Kidney (tissue), 14 donors: ENCODE data around the gene COL8A1. TPM values are rescaled to one million over a fixed set of nuclear protein-coding genes. Genes with fewer than 3 reads are reported as not detected.

ENCODE experiments used
- DNase-seq, 5 donors: peaks; one replicate each; pipeline ENCODE4 v3.0.0-alpha.2; 2013 to 2020
- FAIRE-seq: peaks from 2 replicates; lab custom pipeline; 2012; peaks lifted over from hg19 to GRCh38; lab: Jason Lieb, UNC
- H3K27ac ChIP-seq, 2 donors: one replicate each; pipeline ENCODE4 v1.7.0; 2013; ENCODE audit warnings: low read depth in 2 of 2, low read length in 2 of 2, inconsistent platforms in 1 of 2
- H3K27me3 ChIP-seq: one replicate; pipeline ENCODE4 v1.7.1; 2013; ENCODE audit warnings: low read length, inconsistent platforms; ENCODE audit not compliant: control insufficient read depth, insufficient read depth
- H3K36me3 ChIP-seq, 3 donors: one replicate each; pipeline versions ENCODE4 v1.7.0 to v1.7.1; 2013; ENCODE audit warnings: low read length in 3 of 3, control low read depth in 1 of 3, inconsistent platforms in 1 of 3; ENCODE audit not compliant: insufficient read depth in 3 of 3, control insufficient read depth in 2 of 3
- H3K4me1 ChIP-seq, 3 donors: one replicate each; pipeline versions ENCODE4 v1.7.0 to v1.7.1; 2013; ENCODE audit warnings: low read length in 3 of 3, inconsistent platforms in 1 of 3, low read depth in 1 of 3; ENCODE audit not compliant: control insufficient read depth in 2 of 3, insufficient read depth in 2 of 3
- H3K4me3 ChIP-seq, 3 donors: one replicate each; pipeline versions ENCODE4 v1.7.0 to v1.8.1; 2013; ENCODE audit warnings: low read length in 3 of 3, control low read depth in 1 of 3, inconsistent platforms in 1 of 3
- H3K9ac ChIP-seq, 3 donors: one replicate each; pipeline versions ENCODE4 v1.7.0 to v1.7.1; 2013; ENCODE audit warnings: low read length in 3 of 3, control low read depth in 1 of 3, inconsistent platforms in 1 of 3
- H3K9me3 ChIP-seq, 3 donors: one replicate each; pipeline versions ENCODE4 v1.7.0 to v1.7.1; 2013; ENCODE audit warnings: low read length in 3 of 3, control low read depth in 1 of 3, inconsistent platforms in 1 of 3; ENCODE audit not compliant: control insufficient read depth in 2 of 3, insufficient read depth in 1 of 3
- intact Hi-C: fragments of 100-400 bp; cut with DNase I; formaldehyde crosslinking; loops from one replicate; pipeline ENCODE4 v1.11.1; 2022
- polyA plus RNA-seq: library from polyadenylated mRNA; stranded (reverse); fragments of 350-450 nt; fragmentation: Illumina TruSeq; extraction: RNeasy Lipid Tissue Mini Kit (QIAGEN cat#74804); gene quantifications from one replicate; pipeline ENCODE4 v1.2.3, GENCODE V29; 2014; ENCODE audit warnings: low read depth, low replicate concordance; ENCODE audit not compliant: insufficient read depth
- total RNA-seq: library from RNA; stranded (reverse); fragmentation: NEBNext Ultra II Directional; extraction: Animal tissue kit (Norgen Biotek cat#: 25700); gene quantifications from one replicate; pipeline ENCODE4 v1.2.1, GENCODE V29; 2021
- TF ChIP-seq, protein P1 (sequence below): IDR thresholded peaks from 3 replicates; pipeline ENCODE4 v1.5.1; 2012; ENCODE audit warnings: mild to moderate bottlenecking, moderate library complexity, borderline replicate concordance; ENCODE audit not compliant: insufficient read depth; ENCODE audit errors: extremely low read depth
- donor health status: control.
- donor health status: control.
- donor health status: control.
- donor health status: control.
- donor health status: control.
- donor health status: DM: yes; HTN: yes; CAD: no.
- donor health status: Normal renal cell carcinoma (clear cell type).

COL8A1 gene
- total and polyA plus RNA-seq, 2 donors from 2014 or later, result 3.6 to 24.2 TPM

DNA sequence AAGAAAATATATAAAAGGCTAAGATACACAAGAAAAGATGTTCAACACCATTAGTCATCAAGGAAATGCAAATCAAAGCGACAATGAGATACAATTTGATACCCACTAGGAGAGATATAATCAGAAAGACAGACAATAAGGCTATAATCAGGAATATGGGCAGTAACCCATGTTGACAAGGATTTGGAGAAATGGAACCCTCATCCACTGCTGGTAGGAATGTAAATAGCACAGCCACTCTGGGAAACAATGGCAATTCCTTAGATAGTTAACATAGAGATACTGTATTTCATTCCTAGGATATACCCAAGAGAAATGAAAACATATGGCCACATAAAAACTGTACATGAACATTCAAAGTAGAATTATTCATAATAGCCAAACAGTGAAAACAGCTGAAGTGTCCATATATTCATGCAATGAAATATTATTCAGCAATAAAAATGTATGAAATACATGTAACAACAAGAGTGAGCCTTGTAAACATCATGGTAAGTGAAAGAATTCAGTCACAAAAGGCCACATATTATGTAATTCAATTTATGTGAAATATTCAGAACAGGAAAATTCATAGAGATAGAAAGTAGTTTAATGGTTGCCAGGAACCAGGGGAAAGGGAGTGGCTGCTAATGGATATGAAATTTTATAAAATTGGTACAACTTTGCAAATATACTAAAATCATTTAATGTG, 18.2 kb upstream of the COL8A1 start:
- DNase-seq (no peak), FAIRE-seq (no peak)
- Histone ChIP-seq H3K4me3 (no peak overlapping the region), H3K4me1 (no peaks in the 10 kb centered on the region), H3K36me3 (no peaks in the 10 kb centered on the region), H3K9me3 (no peaks in the 10 kb centered on the region), H3K27me3 (no peaks in the 10 kb centered on the region), H3K27ac (no peak overlapping the region), H3K9ac (no peak overlapping the region)
- TF ChIP-seq, protein P1, sequence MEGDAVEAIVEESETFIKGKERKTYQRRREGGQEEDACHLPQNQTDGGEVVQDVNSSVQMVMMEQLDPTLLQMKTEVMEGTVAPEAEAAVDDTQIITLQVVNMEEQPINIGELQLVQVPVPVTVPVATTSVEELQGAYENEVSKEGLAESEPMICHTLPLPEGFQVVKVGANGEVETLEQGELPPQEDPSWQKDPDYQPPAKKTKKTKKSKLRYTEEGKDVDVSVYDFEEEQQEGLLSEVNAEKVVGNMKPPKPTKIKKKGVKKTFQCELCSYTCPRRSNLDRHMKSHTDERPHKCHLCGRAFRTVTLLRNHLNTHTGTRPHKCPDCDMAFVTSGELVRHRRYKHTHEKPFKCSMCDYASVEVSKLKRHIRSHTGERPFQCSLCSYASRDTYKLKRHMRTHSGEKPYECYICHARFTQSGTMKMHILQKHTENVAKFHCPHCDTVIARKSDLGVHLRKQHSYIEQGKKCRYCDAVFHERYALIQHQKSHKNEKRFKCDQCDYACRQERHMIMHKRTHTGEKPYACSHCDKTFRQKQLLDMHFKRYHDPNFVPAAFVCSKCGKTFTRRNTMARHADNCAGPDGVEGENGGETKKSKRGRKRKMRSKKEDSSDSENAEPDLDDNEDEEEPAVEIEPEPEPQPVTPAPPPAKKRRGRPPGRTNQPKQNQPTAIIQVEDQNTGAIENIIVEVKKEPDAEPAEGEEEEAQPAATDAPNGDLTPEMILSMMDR, result no peak
- intact Hi-C loops, result no loop called here

DNA sequence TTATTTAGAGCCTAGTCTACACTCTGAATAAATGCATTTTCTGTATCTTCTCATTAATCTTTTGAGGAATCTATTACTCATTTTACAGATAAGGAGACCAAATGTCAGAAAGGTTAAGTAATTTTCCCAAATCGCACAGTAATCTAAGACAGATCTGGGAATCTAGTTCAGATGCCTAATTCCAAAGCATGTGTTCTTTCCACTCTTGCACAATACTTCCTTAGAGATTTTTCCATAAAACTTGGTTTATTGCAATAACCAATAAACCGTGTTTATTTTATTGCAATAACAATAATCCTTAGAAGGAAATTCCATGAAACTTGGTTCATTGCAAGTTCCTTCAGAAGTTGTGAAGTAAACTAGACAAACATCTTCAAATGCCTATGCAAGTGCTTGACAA, 17.4 kb upstream of the COL8A1 start:
- DNase-seq (no peak), FAIRE-seq (no peak)
- H3K4me3 ChIP-seq, result no peak overlapping the region
- H3K27me3 ChIP-seq, result no peaks in the 10 kb centered on the region
- intact Hi-C loops, result no loop called here
- no peak overlapping the region for H3K9ac ChIP-seq
- no peaks in the 10 kb centered on the region for H3K4me1 ChIP-seq
- H3K27ac ChIP-seq, result no peak overlapping the region
- H3K9me3 ChIP-seq, result no peaks in the 10 kb centered on the region
- H3K36me3 ChIP-seq, result no peaks in the 10 kb centered on the region
- TF ChIP-seq, protein P1, result no peak

DNA sequence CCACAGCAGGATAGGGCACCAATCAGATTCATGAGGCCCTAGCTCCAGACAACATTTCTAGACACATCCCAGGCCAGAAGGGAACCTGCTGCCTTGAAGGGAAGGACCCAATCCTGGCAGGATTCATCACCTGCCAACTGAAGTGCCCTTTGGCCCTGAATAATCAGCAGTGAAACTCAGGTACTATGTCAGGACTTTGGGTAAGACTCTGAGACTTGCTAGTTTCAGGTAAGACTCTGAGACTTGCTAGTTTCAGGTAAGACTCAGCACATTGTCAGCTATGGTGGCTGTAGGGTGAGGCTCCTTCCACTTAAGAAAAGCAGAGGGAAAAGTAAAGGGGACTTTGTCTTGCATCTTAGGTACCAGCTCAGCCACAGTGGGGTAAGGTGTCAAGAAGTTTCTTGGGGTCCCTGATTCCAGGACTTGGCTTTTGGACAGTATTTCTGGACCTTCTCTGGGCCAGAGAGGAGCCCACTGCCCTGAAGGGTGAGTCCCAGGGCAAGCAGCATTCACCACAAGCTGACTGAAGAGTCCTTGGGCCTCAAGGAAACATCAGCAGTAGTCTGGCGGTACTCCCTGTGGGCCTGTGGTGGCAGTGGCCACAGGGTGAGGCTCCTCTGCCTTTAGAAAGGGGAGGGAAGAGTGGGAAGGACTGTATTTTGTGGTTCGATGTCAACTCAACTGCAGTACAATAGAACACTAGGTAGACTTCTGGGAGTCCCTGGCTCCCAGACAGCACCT, 13.7 kb upstream of the COL8A1 start:
- intact Hi-C loops, result no loop called here
- no peak overlapping the region for H3K9ac ChIP-seq
- no peaks in the 10 kb centered on the region for H3K4me1 ChIP-seq
- no peaks in the 10 kb centered on the region for H3K27me3 ChIP-seq
- FAIRE-seq, result no peak
- TF ChIP-seq, protein P1, result no peak
- no peak overlapping the region for H3K27ac ChIP-seq
- H3K9me3 ChIP-seq, result no peaks in the 10 kb centered on the region
- DNase-seq, result no peak
- no peak overlapping the region for H3K4me3 ChIP-seq
- H3K36me3 ChIP-seq, result no peaks in the 10 kb centered on the region
